ENCODE measurements around the gene HBEGF.
A peak's percentile ranks its signal among the peaks of the same experiment; 100 is the strongest.

The HBEGF gene

DNA sequence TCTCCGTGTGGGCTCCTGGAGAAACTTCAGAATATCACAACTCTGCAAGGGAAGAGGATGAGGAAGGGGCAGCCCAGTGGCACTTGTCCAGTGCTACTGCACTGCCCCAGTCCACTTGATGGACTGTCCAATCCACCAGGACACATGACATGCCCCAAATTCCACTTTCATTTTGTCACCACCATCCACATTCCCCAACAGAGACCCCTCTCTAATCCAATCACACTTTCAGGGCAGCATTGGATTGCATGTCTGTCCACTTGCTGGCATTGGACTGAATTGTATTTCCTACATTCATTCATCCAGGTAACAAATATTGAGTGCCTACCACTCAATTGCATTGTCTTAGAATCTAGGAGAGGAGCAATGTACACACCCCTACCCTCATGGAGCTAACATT lies 14.8 kb downstream of the HBEGF start:
- DNase-seq, result no peak

GRCh38 chr5:140329739-140330481 lies 16.5 kb downstream of the HBEGF start:
- no peak for DNase-seq

- DNase-seq, result no peak
These were observed 18.2 kb downstream of the HBEGF start for GRCh38 chr5:140328036-140328764.

DNA sequence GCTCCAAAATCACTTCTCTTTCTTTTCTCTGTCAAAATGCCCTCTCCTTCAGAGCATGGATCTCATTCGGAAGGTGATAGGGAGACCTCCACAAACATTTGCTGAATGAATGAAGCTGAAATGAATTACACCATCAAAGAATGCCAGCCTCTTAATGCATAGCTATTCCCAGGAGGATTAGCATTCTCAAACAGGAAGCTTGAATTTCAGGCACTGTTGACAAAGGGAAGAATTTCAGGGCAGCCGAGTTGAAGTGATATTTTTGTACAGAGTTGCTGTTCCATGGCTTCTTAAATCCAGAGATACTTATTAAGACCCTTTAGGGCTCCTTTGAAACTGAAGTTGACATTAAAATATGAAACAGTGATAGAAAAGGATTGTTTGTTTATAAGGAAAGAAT lies 18.8 kb downstream of the HBEGF start:
- DNase-seq, result no peak

GRCh38 chr5:140325486-140325885 lies 20.9 kb downstream of the HBEGF start:
- DNase-seq, result no peak

- DNase-seq, result no peak
These were observed 21.7 kb downstream of the HBEGF start for GRCh38 chr5:140324617-140325241.

- no peak for DNase-seq
These were observed 22.3 kb downstream of the HBEGF start for GRCh38 chr5:140324041-140324600.

- DNase-seq, result no peak
These were observed 23.4 kb downstream of the HBEGF start for GRCh38 chr5:140322751-140323731.

GRCh38 chr5:140321796-140322195 lies 24.6 kb downstream of the HBEGF start:
- no peak for DNase-seq

GRCh38 chr5:140319833-140320232 lies 26.6 kb downstream of the HBEGF start:
- DNase-seq, result no peak

DNA sequence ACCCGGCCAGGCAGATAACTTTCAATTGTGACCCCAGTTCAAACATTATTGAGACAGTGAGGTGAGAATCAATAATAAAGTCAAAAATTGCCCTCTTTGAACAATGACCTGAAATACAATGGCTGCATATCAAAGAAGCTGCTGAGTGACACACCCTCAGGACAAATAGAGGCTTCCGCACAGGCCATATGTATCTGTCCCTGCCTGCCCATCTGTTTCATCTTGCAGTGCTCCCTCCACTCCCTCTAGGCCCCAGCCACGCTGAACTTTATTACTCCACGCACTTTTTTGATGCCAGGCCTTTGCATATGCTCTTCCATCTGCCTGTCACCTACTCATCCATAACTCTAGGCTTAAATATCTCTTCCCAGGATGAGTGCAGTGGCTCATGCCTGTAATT lies 27.6 kb downstream of the HBEGF start:
- DNase-seq, result peak; percentile 8

GRCh38 chr5:140317859-140318258 lies 28.5 kb downstream of the HBEGF start:
- DNase-seq, result no peak

- DNase-seq, result no peak
These were observed 33.6 kb downstream of the HBEGF start for GRCh38 chr5:140312791-140313189.

- DNase-seq, result no peak
These were observed 34.2 kb downstream of the HBEGF start for GRCh38 chr5:140312067-140312790.

DNA sequence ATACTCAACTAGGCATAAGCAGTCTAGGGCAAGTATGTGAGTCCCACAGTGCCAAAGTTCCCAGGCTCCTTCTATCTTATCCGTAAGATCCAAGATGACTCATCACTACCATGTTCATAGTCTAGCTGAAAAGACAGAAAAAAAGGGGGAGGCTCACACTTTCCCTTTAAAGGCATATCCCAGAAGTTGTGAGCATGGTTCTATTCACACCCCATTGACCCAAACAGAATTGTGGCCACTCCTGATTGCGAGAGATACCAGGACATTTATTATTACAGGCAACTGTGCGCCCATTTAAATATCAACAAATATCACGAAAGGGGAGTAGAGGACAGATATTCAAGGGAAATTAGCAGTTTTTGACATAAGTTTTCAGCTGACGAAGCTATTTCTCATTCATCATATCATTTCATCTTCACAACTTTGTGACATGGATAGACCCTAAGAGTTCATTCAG lies 35.4 kb downstream of the HBEGF start:
- DNase-seq, result no peak

GRCh38 chr5:140310434-140310833 lies 36.0 kb downstream of the HBEGF start:
- DNase-seq, result no peak

GRCh38 chr5:140309706-140310249 lies 36.6 kb downstream of the HBEGF start:
- DNase-seq, result no peak

GRCh38 chr5:140305471-140305870 lies 40.9 kb downstream of the HBEGF start:
- no peak for DNase-seq

DNA sequence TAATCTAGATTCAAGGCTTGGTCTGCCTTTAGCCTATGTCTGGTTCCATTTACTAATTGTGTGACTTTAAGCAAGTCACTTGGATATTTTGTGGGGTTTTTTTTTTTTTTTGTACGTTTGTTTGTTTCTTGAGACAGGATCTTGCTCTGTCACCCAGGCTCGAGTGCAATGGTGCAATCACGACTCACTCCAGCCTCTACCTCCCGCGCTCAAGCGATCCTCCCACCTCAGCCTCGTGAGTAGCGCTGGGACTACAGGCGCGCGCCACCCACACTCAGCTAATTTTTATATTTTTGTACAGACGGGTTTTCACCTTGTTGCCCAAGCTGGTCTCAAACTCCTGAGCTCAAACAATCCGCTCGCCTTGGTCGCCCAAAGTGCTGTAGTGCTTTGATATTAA lies 42.4 kb downstream of the HBEGF start:
- no peak for DNase-seq

DNA sequence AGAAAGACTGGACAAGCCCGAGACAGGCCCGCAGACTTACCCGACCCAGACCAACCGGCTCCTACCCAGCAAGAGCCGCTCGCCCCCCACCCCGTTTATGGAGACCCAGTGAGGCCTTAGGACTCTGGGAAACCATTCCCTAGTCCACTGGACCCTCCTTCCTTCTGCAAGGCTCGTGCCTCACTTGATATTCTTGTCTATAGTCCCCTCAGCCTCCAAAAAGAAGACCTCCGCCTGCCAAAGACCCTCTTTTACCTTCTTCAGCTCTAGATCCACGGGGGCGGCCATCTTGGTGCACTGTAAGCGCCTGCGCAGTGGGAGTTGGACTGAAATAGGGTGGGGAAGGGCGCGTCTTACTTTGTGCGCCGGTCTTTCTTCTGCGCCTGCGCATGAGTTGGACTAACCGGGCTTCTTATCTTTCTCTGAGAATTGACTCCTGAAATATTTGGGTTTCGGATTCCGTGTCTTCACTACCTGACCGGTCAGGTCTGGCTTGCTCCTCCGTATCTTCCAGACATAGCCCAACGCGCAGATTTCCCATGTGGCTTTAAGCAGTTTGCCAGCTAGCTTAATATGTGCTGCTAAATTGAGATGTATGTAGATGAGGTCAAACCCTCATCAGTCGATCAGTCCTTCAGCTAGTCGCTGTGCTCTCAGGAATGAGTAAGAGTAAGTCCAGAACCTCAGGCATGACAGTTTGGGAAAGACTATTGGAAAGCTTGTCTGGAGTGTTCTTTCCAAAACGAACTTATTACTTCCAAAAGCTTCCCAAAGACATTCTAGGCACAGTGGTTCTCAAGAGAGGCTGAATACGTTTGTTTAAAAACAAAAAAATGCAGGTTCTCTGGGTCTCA lies 43.4 kb downstream of the HBEGF start, which contains the start of gene PFDN1:
PFDN1 (minus strand) TSS at position 316 of the 854 bp plus-strand sequence; CDS start at position 288, 28 bp downstream.
- DNase-seq, result peak; percentile 90
